Breast epithelium (tissue), 4 donors: Measurements from ENCODE around the gene LMAN2. TPM values are rescaled to one million over a fixed set of nuclear protein-coding genes. Genes with fewer than 3 reads are reported as not detected.
A peak's percentile ranks its signal among the peaks of the same experiment; 100 is the strongest.

Experiments
- DNase-seq, 2 donors: peaks; one replicate each; pipeline ENCODE4 v3.0.0-alpha.2; 2019; ENCODE audit warnings: low spot score in 2 of 2
- H3K27ac ChIP-seq, 2 donors: fragments of 200-600 bp; sonication (generic) in 1 of 2; one replicate each; pipeline ENCODE4 v1.5.1; 2016 to 2019; ENCODE audit warnings: mild to moderate bottlenecking in 1 of 2
- H3K27me3 ChIP-seq, 2 donors: fragments of 200-600 bp; sonication (generic) in 1 of 2; one replicate each; pipeline versions ENCODE4 v1.5.1 to v1.6.0; 2017 to 2019; ENCODE audit warnings: control low read depth in 1 of 2, mild to moderate bottlenecking in 1 of 2
- H3K36me3 ChIP-seq: fragments of 200-600 bp; one replicate; pipeline ENCODE4 v1.5.1; 2019
- H3K4me1 ChIP-seq, 2 donors: fragments of 200-600 bp; sonication (generic); one replicate each; pipeline ENCODE4 v1.5.1; 2016 to 2019; ENCODE audit warnings: control low read depth in 1 of 2
- H3K4me3 ChIP-seq, 3 donors: fragments of 200-600 bp; sonication (generic); 1 replicate in 2 of 3; 2 replicates in 1 of 3; pipeline ENCODE4 v1.5.1; 2016 to 2019; ENCODE audit warnings: mild to moderate bottlenecking in 3 of 3, moderate library complexity in 2 of 3
- H3K9me3 ChIP-seq, 2 donors: fragments of 200-600 bp; sonication (generic) in 1 of 2; one replicate each; pipeline ENCODE4 v1.5.1; 2016 to 2019; ENCODE audit warnings: control low read depth in 1 of 2
- CTCF ChIP-seq, 3 donors: fragments of 450-650 bp; IDR thresholded peaks; one replicate each; pipeline ENCODE4 v1.5.1; 2016 to 2017; ENCODE audit warnings: antibody characterized with exemption in 3 of 3, mild to moderate bottlenecking in 3 of 3, moderate library complexity in 3 of 3
- POLR2A ChIP-seq: fragments of 450-650 bp; IDR thresholded peaks from one replicate; pipeline ENCODE4 v1.6.1; 2016; ENCODE audit warnings: antibody characterized with exemption, mild to moderate bottlenecking, moderate library complexity
- POLR2AphosphoS5 ChIP-seq, 3 donors: sonication (generic); formaldehyde crosslinking; IDR thresholded peaks; one replicate each; pipeline ENCODE4 v1.6.1; 2017; ENCODE audit warnings: antibody characterized with exemption in 3 of 3
- intact Hi-C: fragments of 100-400 bp; cut with DNase I; formaldehyde crosslinking; loops from one replicate; pipeline ENCODE4 v1.15.1; 2023; ENCODE audit warnings: low total_unique reads
- total RNA-seq, 3 donors: library from RNA; depleted of rRNA; stranded (reverse); fragments of >200 nt; gene quantifications; one replicate each; pipeline ENCODE4 v1.1.0, GENCODE V29; 2016

The LMAN2 gene
- total RNA-seq, 3 donors from 2014 or later = 139 to 188 (median 170) TPM

- H3K27ac ChIP-seq = peak overlapping the region; percentile 94 to 97
- peaks cover 0 to 5% of the 10 kb centered on the region in 2 donors for H3K4me1 ChIP-seq
- DNase-seq = peak; percentile 85 to 93
- H3K4me3 ChIP-seq = peak overlapping the region; percentile 46 to 74 (median 59)
- TF ChIP-seq POLR2AphosphoS5 (IDR thresholded peaks at IDR 0.05) (peak in 2 of 3 donors; percentile 41 to 60), POLR2A (no peak)
- no peaks in the 10 kb centered on the region for H3K27me3 ChIP-seq
- no peaks in the 10 kb centered on the region for H3K9me3 ChIP-seq
- no peaks in the 10 kb centered on the region for H3K36me3 ChIP-seq
- intact Hi-C loops = loop anchor here (10.0 kb wide), 1 partner anchor 52 kb away; the partner anchor contains the start of gene MXD3
Observed at GRCh38 chr5:177366528-177367322, 15.3 kb upstream of the LMAN2 start.

- intact Hi-C loops = loop anchor here (10.0 kb wide), 1 partner anchor 51 kb away; the partner anchor contains the start of gene MXD3
- Histone ChIP-seq H3K27ac (peak overlapping the region; percentile 94 to 97), H3K27me3 (no peaks in the 10 kb centered on the region), H3K9me3 (no peaks in the 10 kb centered on the region), H3K4me1 (peaks cover 0 to 5% of the 10 kb centered on the region in 2 donors), H3K36me3 (no peaks in the 10 kb centered on the region), H3K4me3 (no peak overlapping the region)
- DNase-seq = no peak
- no peak for TF ChIP-seq POLR2AphosphoS5 (IDR thresholded peaks at IDR 0.05)
Observed at GRCh38 chr5:177365845-177366527, 14.5 kb upstream of the LMAN2 start.

GRCh38 chr5:177364159-177364962 is 12.9 kb upstream of the LMAN2 start:
- peaks cover 0 to 5% of the 10 kb centered on the region in 2 donors for H3K4me1 ChIP-seq

GRCh38 chr5:177363565-177363964 is 12.1 kb upstream of the LMAN2 start:
- Histone ChIP-seq H3K9me3 (no peaks in the 10 kb centered on the region), H3K27me3 (no peaks in the 10 kb centered on the region), H3K36me3 (no peaks in the 10 kb centered on the region), H3K27ac (no peak overlapping the region), H3K4me3 (peak overlapping the region in 2 of 3 donors; percentile 63 to 71), H3K4me1 (peaks cover 2 to 9% of the 10 kb centered on the region in 2 donors)
- intact Hi-C loops = loop anchor here (1.0 to 10.0 kb wide), 2 partner anchors 24 to 49 kb away; partner anchors contain the start of gene MXD3
- TF ChIP-seq POLR2AphosphoS5 (IDR thresholded peaks at IDR 0.05) = no peak
- no peak for TF ChIP-seq CTCF (IDR thresholded peaks at IDR 0.05)
- no peak for TF ChIP-seq POLR2A
- DNase-seq = no peak

More at GRCh38 chr5:177364159-177364962, 12.9 kb upstream of the LMAN2 start:
- DNase-seq = no peak
- no peak for TF ChIP-seq POLR2AphosphoS5 (IDR thresholded peaks at IDR 0.05)
- TF ChIP-seq POLR2A = no peak
- TF ChIP-seq CTCF (IDR thresholded peaks at IDR 0.05) = no peak
- no peaks in the 10 kb centered on the region for H3K36me3 ChIP-seq
- H3K27me3 ChIP-seq = no peaks in the 10 kb centered on the region
- H3K9me3 ChIP-seq = no peaks in the 10 kb centered on the region
- intact Hi-C loops = loop anchor here (10.0 kb wide), 1 partner anchor 50 kb away; the partner anchor contains the start of gene MXD3
- H3K27ac ChIP-seq = no peak overlapping the region
- no peak overlapping the region for H3K4me3 ChIP-seq

GRCh38 chr5:177362610-177363507 is 11.4 kb upstream of the LMAN2 start:
- peak in 1 of 3 donors; percentile 11 for TF ChIP-seq CTCF (IDR thresholded peaks at IDR 0.05)
- TF ChIP-seq POLR2A = no peak
- TF ChIP-seq POLR2AphosphoS5 (IDR thresholded peaks at IDR 0.05) = no peak
- peak; percentile 40 to 73 for DNase-seq
- H3K27me3 ChIP-seq = no peaks in the 10 kb centered on the region
- peak overlapping the region; percentile 30 to 71 (median 63) for H3K4me3 ChIP-seq
- H3K36me3 ChIP-seq = no peaks in the 10 kb centered on the region
- H3K9me3 ChIP-seq = no peaks in the 10 kb centered on the region
- intact Hi-C loops = loop anchor here (1.0 to 10.0 kb wide), 2 partner anchors 24 to 48 kb away; partner anchors contain the start of gene MXD3
- peaks cover 7 to 16% of the 10 kb centered on the region in 2 donors for H3K4me1 ChIP-seq
- peak overlapping the region; percentile 60 to 81 for H3K27ac ChIP-seq
